Lower leg skin (tissue), 3 donors: ENCODE data around the gene VSTM2B.

ENCODE experiments used
- CTCF ChIP-seq, 3 donors: fragments of 450-650 bp; IDR thresholded peaks; one replicate each; pipeline ENCODE4 v1.5.1; 2016; ENCODE audit warnings: antibody characterized with exemption in 3 of 3, mild to moderate bottlenecking in 3 of 3, moderate library complexity in 2 of 3
- POLR2A ChIP-seq, 2 donors: fragments of 450-650 bp; IDR thresholded peaks; one replicate each; pipeline ENCODE4 v1.6.1; 2016 to 2017; ENCODE audit warnings: antibody characterized with exemption in 2 of 2, mild to moderate bottlenecking in 1 of 2, moderate library complexity in 1 of 2

- TF ChIP-seq CTCF (IDR thresholded peaks at IDR 0.05) (no peak), POLR2A (IDR thresholded peaks at IDR 0.05) (no peak)
These were observed 27.9 kb upstream of the VSTM2B start for GRCh38 chr19:29497686-29498436.
